ENCODE data around the gene RASGRP3.

Gene RASGRP3

GRCh38 chr2:33581872-33582271, 105.4 kb downstream of the RASGRP3 start:
- no peak for DNase-seq (ENCODE audit: low spot score)

- peak; percentile 52 for DNase-seq (ENCODE audit: low spot score)
These were observed 106.9 kb downstream of the RASGRP3 start for GRCh38 chr2:33583194-33583938.

- no peak for DNase-seq (ENCODE audit: low spot score)
These were observed 110.3 kb downstream of the RASGRP3 start for GRCh38 chr2:33586766-33587165.

GRCh38 chr2:33588232-33588631, 111.8 kb downstream of the RASGRP3 start:
- DNase-seq (ENCODE audit: low spot score) = no peak

GRCh38 chr2:33589444-33589843, 113.0 kb downstream of the RASGRP3 start:
- no peak for DNase-seq (ENCODE audit: low spot score)

GRCh38 chr2:33595385-33595784, 118.9 kb downstream of the RASGRP3 start:
- DNase-seq (ENCODE audit: low spot score) = no peak

GRCh38 chr2:33597026-33597425, 120.6 kb downstream of the RASGRP3 start:
- no peak for DNase-seq (ENCODE audit: low spot score)

- DNase-seq (ENCODE audit: low spot score) = peak; percentile 41
These were observed 122.2 kb downstream of the RASGRP3 start for GRCh38 chr2:33598561-33599174.

- DNase-seq (ENCODE audit: low spot score) = peak; percentile 98
These were observed 122.9 kb downstream of the RASGRP3 start, which contains the start of gene FAM98A for GRCh38 chr2:33599175-33599942. FAM98A (minus strand) TSS chr2:33599299; CDS start chr2:33599221, 78 bp downstream.

GRCh38 chr2:33599943-33600192, 123.4 kb downstream of the RASGRP3 start:
- no peak for DNase-seq (ENCODE audit: low spot score)

GRCh38 chr2:33602201-33602830, 125.9 kb downstream of the RASGRP3 start:
- DNase-seq (ENCODE audit: low spot score) = no peak

- no peak for DNase-seq (ENCODE audit: low spot score)
These were observed 127.0 kb downstream of the RASGRP3 start for GRCh38 chr2:33603416-33603815.

- DNase-seq (ENCODE audit: low spot score) = no peak
These were observed 128.6 kb downstream of the RASGRP3 start for GRCh38 chr2:33605056-33605455.

GRCh38 chr2:33606100-33606499, 129.7 kb downstream of the RASGRP3 start:
- no peak for DNase-seq (ENCODE audit: low spot score)

GRCh38 chr2:33606622-33607021, 130.2 kb downstream of the RASGRP3 start:
- DNase-seq (ENCODE audit: low spot score) = no peak

GRCh38 chr2:33607251-33607721, 130.8 kb downstream of the RASGRP3 start:
- no peak for DNase-seq (ENCODE audit: low spot score)

- DNase-seq (ENCODE audit: low spot score) = no peak
These were observed 131.5 kb downstream of the RASGRP3 start for GRCh38 chr2:33607905-33608304.

GRCh38 chr2:33614190-33614589, 137.7 kb downstream of the RASGRP3 start:
- DNase-seq (ENCODE audit: low spot score) = no peak

All from hematopoietic multipotent progenitor cell treated with erythropoietin and hydrocortisone succinate and interleukin-3 and kit ligand, for 17 days (in vitro differentiated cells).